ENCODE results near the gene ALAS1.
A peak's percentile ranks its signal among the peaks of the same experiment; 100 is the strongest.

The ALAS1 gene

DNA sequence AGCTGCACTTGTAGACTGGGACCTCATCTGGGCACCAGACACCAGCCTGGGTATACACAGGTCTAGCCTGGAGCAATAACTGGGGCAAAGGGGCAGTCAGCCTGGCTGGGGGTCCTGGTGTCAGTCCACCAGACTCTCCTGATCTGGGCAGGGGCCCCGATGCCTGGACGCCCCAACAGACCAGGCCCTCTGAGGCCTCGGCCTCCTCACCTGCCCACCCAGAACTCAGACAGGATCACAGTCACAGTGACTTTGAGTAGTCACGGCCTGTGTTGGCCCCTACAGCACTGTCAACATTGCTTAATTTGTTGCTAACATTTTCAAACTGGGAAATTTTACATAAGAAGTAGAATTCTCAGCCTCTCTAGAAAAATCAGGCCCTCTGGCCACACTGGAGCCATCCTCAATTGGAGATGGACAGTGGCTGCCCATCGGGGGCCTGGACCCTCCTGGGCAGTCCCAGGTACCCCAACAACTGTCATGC, 35.2 kb downstream of the ALAS1 start:
- Histone ChIP-seq H3K27me3 (ENCODE audit: insufficient read depth, insufficient read length) (no peaks in the 10 kb centered on the region), H3K36me3 (ENCODE audit: insufficient read depth, insufficient read length, low read length) (peaks cover 60% of the 10 kb centered on the region), H3K4me3 (ENCODE audit: insufficient read length, low read depth) (no peak overlapping the region), H3K4me1 (ENCODE audit: insufficient read depth, insufficient read length) (peaks cover 16% of the 10 kb centered on the region), H3K9me3 (ENCODE audit: insufficient read depth, low read length) (no peaks in the 10 kb centered on the region), H3K9ac (ENCODE audit: insufficient read length, low read depth) (peak overlapping the region; percentile 54)
- DNase-seq (ENCODE audit: low read depth, low spot score), result no peak
- no peak for TF ChIP-seq SUZ12 (IDR thresholded peaks at IDR 0.05; ENCODE audit: extremely low read depth, insufficient read depth, insufficient read length)
- TF ChIP-seq YY1 (IDR thresholded peaks at IDR 0.05; ENCODE audit: insufficient read depth, insufficient read length), result no peak
- no peak for TF ChIP-seq ZNF274 (IDR thresholded peaks at IDR 0.05; ENCODE audit: low read depth, low read length)

DNA sequence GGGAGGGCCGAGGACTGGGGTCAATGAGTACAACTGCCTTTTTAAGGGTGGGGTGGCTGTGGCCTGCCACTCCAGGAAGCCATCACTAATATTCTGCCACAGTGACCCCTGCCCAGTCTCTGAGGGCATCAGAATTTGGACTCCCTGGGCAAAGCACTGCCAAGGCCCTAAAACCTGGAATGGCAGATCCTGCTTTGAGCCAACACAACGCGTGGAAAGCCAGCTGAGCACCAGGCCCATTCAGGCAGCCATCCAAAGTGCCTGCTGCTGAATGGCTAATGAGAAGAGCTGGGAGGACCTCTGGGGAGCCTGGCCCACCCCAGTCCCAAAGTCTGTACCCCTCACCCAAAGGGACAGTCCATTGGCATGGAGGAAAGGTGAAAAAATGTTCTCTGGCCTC, 36.0 kb downstream of the ALAS1 start:
- H3K27me3 ChIP-seq (ENCODE audit: insufficient read depth, insufficient read length), result no peaks in the 10 kb centered on the region
- TF ChIP-seq ZNF274 (IDR thresholded peaks at IDR 0.05; ENCODE audit: low read depth, low read length) (no peak), YY1 (IDR thresholded peaks at IDR 0.05; ENCODE audit: insufficient read depth, insufficient read length) (no peak), SUZ12 (IDR thresholded peaks at IDR 0.05; ENCODE audit: extremely low read depth, insufficient read depth, insufficient read length) (no peak)
- H3K36me3 ChIP-seq (ENCODE audit: insufficient read depth, insufficient read length, low read length), result peaks cover 52% of the 10 kb centered on the region
- no peak for DNase-seq (ENCODE audit: low read depth, low spot score)
- H3K9me3 ChIP-seq (ENCODE audit: insufficient read depth, low read length), result no peaks in the 10 kb centered on the region
- peaks cover 16% of the 10 kb centered on the region for H3K4me1 ChIP-seq (ENCODE audit: insufficient read depth, insufficient read length)
- H3K4me3 ChIP-seq (ENCODE audit: insufficient read length, low read depth), result no peak overlapping the region
- no peak overlapping the region for H3K9ac ChIP-seq (ENCODE audit: insufficient read length, low read depth)

DNA sequence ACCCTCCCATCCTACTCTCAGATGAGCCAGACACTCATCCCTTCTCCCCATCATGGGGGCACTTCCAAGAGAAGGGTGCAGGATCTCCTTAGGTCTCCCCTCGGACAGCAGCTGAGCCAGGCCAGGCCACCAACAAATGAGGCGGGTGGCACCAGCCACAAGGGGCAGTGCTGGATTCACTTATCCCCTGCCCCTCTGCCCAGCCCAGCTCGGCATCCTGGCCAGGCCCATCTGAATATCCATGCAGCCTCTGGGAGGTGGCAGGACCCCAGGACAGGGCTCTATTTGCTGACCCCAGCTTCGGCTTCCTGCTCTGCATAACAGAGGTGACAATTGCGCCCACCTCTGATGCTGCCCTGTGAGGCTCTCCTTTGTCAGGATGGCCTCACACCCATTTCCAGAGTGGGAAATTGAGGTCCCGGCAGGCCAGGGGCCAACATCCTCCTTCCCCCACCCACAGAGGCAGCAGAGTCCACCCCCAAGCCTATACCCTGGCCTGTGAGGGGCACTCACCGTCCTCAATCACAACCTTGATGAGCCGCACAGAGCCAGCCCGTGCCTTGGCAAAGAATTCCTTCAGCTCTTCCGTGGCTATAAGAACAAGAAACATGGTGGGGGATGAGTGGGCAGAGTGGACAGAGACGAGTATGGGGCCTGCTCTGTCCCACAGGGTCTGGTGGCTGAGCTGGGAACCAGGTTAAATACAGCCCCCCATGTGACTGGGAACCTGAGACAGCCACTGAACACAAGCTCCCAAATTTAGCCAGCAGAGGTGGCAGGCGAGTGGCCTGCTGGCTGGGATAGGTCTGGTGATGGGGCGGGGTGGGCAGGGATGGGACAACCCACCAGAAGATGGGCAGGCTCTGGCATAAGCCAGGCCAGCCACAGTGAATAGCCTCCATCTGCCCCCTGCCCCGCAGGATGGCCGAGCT, 36.8 kb downstream of the ALAS1 start:
- peaks cover 16% of the 10 kb centered on the region for H3K4me1 ChIP-seq (ENCODE audit: insufficient read depth, insufficient read length)
- H3K27me3 ChIP-seq (ENCODE audit: insufficient read depth, insufficient read length), result no peaks in the 10 kb centered on the region
- no peak for DNase-seq (ENCODE audit: low read depth, low spot score)
- H3K9ac ChIP-seq (ENCODE audit: insufficient read length, low read depth), result no peak overlapping the region
- peaks cover 44% of the 10 kb centered on the region for H3K36me3 ChIP-seq (ENCODE audit: insufficient read depth, insufficient read length, low read length)
- no peak overlapping the region for H3K4me3 ChIP-seq (ENCODE audit: insufficient read length, low read depth)
- TF ChIP-seq YY1 (IDR thresholded peaks at IDR 0.05; ENCODE audit: insufficient read depth, insufficient read length) (no peak), SUZ12 (IDR thresholded peaks at IDR 0.05; ENCODE audit: extremely low read depth, insufficient read depth, insufficient read length) (no peak), ZNF274 (IDR thresholded peaks at IDR 0.05; ENCODE audit: low read depth, low read length) (no peak)
- no peaks in the 10 kb centered on the region for H3K9me3 ChIP-seq (ENCODE audit: insufficient read depth, low read length)

DNA sequence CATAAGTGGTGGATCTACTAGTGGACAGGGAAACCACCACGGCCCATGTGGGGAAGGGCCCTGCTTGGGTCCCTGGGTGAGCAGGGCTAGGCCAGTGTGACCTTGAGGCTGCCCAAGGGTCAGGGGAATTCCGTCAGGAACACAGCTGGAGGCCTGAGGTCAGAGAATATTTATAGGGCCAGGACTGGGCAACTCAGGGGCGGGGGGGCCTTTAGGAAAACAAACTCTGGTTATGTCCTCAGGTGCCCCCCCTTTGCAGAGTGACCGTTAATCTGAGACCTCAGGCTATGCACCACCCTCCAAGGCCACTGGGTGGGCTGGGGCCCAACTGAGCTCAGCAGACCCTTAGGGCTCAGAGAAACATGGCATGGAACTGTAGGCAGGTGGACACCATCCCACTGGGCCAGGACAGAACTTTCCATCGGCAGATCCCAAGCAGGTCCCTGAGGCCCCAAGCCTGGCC, 38.5 kb downstream of the ALAS1 start:
- Histone ChIP-seq H3K4me3 (ENCODE audit: insufficient read length, low read depth) (no peak overlapping the region), H3K9ac (ENCODE audit: insufficient read length, low read depth) (peak overlapping the region; percentile 33), H3K9me3 (ENCODE audit: insufficient read depth, low read length) (no peaks in the 10 kb centered on the region), H3K27me3 (ENCODE audit: insufficient read depth, insufficient read length) (no peaks in the 10 kb centered on the region), H3K4me1 (ENCODE audit: insufficient read depth, insufficient read length) (peaks cover 21% of the 10 kb centered on the region), H3K36me3 (ENCODE audit: insufficient read depth, insufficient read length, low read length) (peaks cover 36% of the 10 kb centered on the region)
- TF ChIP-seq YY1 (IDR thresholded peaks at IDR 0.05; ENCODE audit: insufficient read depth, insufficient read length), result no peak
- TF ChIP-seq SUZ12 (IDR thresholded peaks at IDR 0.05; ENCODE audit: extremely low read depth, insufficient read depth, insufficient read length), result no peak
- no peak for TF ChIP-seq ZNF274 (IDR thresholded peaks at IDR 0.05; ENCODE audit: low read depth, low read length)
- DNase-seq (ENCODE audit: low read depth, low spot score), result no peak

DNA sequence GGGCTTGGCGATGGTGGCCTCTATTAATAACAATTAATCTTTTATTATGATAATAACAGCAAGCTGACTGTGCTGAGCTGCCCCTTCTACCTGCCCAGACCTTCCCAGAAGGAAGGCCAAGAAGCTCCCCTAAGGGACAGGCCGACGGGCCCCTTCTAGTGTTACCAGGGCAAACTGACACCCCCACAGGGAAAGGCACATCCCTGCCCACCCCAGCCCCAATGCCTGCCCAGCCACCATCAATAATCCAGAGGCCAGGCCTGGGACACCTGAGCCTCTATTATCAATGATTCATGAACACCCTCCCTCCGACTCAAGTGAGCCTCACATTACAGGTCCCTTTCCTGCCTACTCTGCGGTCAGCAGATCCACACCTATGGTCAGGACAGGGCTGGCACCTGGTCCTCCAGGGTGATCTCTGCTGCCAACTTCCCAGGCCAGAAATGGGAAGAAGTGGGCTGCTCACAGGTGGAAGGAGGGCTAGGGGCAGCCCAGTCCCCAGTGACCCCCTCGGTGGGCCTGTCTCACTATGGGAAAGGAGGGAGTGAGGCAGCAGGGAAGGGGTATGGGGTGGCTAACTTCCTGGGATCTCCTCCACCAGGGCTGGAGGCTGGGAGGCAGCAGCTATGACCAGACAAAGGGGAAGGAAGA, 39.2 kb downstream of the ALAS1 start:
- Histone ChIP-seq H3K4me1 (ENCODE audit: insufficient read depth, insufficient read length) (peaks cover 21% of the 10 kb centered on the region), H3K9ac (ENCODE audit: insufficient read length, low read depth) (peak overlapping the region; percentile 97), H3K4me3 (ENCODE audit: insufficient read length, low read depth) (peak overlapping the region; percentile 96)

DNA sequence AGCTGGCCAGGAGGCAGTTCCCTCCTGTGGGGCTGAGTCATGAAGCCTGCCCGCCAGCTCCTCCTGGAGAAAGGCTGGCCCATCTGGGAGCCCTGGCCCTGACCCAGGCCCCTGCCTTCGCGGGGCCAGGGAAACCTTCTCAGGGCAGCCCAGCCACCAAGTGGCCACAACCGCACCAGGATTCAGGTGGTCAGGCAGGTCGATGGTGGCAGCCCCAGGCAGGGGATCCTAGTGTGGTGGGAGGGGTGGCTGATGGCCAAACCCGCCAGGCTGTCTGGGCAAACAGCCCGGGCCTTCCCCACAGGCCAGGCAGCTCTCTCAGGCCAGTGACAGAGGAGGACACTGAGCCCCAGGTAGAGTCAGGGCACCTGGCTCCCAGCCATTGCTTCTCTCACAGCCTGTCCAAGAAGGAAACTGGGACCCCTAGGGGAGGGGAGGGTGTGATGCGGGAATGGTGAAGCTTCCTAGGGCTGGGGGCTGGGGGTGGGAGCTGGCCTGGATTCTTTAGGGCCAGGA, 39.8 kb downstream of the ALAS1 start:
- Histone ChIP-seq H3K27me3 (ENCODE audit: insufficient read depth, insufficient read length) (no peaks in the 10 kb centered on the region), H3K4me3 (ENCODE audit: insufficient read length, low read depth) (peak overlapping the region; percentile 96), H3K9ac (ENCODE audit: insufficient read length, low read depth) (peak overlapping the region; percentile 97), H3K36me3 (ENCODE audit: insufficient read depth, insufficient read length, low read length) (peaks cover 27% of the 10 kb centered on the region), H3K4me1 (ENCODE audit: insufficient read depth, insufficient read length) (peaks cover 21% of the 10 kb centered on the region), H3K9me3 (ENCODE audit: insufficient read depth, low read length) (no peaks in the 10 kb centered on the region)
- no peak for DNase-seq (ENCODE audit: low read depth, low spot score)
- TF ChIP-seq SUZ12 (IDR thresholded peaks at IDR 0.05; ENCODE audit: extremely low read depth, insufficient read depth, insufficient read length) (no peak), ZNF274 (IDR thresholded peaks at IDR 0.05; ENCODE audit: low read depth, low read length) (no peak), YY1 (IDR thresholded peaks at IDR 0.05; ENCODE audit: insufficient read depth, insufficient read length) (no peak)

More for the DNA sequence above, 39.2 kb downstream of the ALAS1 start:
- TF ChIP-seq ZNF274 (IDR thresholded peaks at IDR 0.05; ENCODE audit: low read depth, low read length), result no peak
- TF ChIP-seq SUZ12 (IDR thresholded peaks at IDR 0.05; ENCODE audit: extremely low read depth, insufficient read depth, insufficient read length), result no peak
- no peak for TF ChIP-seq YY1 (IDR thresholded peaks at IDR 0.05; ENCODE audit: insufficient read depth, insufficient read length)
- no peaks in the 10 kb centered on the region for H3K9me3 ChIP-seq (ENCODE audit: insufficient read depth, low read length)
- no peak for DNase-seq (ENCODE audit: low read depth, low spot score)
- no peaks in the 10 kb centered on the region for H3K27me3 ChIP-seq (ENCODE audit: insufficient read depth, insufficient read length)
- peaks cover 30% of the 10 kb centered on the region for H3K36me3 ChIP-seq (ENCODE audit: insufficient read depth, insufficient read length, low read length)

All from NT2/D1 (cell line).